ENCODE results near the gene CGB1. TPM values are rescaled to one million over a fixed set of nuclear protein-coding genes. Genes with fewer than 3 reads are reported as not detected.

CGB1 gene
- total RNA-seq, 1 donor from 2014 or later, result not detected

DNA sequence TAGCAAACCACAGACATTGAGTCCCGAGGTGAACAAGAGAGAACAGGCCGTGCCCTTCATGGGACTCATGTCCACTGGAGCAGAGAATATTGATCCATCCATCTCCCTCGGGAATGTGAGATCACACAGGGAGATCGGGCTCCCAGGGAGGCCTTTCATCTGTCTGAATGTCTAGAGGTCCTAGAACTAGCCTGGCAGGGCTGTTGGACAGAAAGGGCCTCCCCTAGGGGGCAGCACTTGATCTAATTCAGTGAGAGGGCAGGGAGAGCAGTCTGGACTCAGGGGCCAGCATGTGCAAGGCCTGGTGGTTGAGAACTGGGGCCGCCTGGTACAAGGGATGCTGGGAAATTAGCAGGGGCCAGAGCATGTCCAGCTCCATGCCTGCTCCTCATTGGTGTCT is 38.7 kb downstream of the CGB1 start:
- peak; percentile 72 for DNase-seq (ENCODE audit: low read depth)

DNA sequence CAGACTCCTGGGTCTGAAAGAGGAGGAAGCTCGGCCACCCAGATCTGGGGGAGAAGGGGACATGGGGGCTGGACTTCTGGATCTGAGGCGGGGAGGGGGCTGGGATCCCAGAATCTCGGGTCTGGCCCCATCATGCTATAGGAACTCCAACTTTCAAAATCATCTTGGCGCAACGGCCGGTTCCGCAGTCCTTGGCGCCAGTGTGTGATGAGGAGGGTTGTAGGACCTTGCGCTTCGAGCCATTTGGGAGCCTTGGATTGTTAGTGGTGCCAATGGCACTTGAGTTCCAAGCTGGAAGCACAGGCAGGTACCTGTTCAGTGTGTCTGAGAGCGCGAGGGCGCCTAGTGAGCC is 42.7 kb downstream of the CGB1 start:
- DNase-seq (ENCODE audit: low read depth), result no peak

DNA sequence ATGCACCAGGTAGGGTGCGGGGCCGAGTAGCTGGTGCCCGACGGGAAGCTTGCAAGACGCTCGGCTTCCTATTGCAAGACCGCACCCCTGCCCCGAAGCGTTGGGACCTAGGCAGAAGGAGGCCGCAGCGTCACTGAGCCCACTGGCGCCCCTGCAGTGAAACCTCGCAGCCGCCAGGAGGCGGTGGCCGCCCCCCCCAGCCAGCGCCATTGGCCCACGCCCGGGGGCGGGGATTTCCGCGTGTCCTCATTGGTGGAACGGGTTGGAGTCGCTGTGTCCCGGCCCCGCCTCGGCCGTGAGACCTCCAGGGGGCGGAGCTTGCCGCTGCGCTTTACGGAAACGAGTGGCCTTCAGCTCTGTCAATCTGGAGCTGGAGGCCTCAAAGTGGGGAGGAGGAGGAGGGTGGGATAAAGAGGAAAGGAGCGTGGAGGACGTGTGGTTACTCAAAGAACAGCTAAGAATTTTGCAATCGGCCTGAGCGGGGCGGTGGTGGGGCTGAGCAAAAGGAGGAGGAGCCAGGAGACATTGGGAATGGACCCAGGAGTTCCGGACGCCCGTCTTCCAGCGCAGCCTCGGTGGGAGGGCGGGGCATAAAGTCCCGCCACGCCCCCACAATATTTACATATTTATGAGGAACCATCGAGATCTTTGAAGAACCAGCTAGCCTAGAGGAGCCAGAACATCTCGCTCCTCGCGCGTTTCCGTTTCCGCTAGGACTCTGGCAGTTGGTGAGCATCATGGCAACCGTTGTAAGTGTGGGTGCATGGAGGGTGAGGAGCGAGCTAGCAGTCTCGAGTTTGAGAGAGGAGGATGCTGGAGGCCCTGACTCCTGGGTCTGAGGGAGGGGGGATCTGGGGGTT is 43.3 kb downstream of the CGB1 start, which contains the start of the genes GYS1 and RUVBL2:
GYS1 (minus strand) TSS at position 135 of the 860 bp plus-strand sequence. CDS start 197 bp downstream, outside the sequence.
RUVBL2 (plus strand) TSS at position 713 of the 860 bp plus-strand sequence; CDS start at position 738, 25 bp downstream.
- peak; percentile 100 for DNase-seq (ENCODE audit: low read depth)

DNA sequence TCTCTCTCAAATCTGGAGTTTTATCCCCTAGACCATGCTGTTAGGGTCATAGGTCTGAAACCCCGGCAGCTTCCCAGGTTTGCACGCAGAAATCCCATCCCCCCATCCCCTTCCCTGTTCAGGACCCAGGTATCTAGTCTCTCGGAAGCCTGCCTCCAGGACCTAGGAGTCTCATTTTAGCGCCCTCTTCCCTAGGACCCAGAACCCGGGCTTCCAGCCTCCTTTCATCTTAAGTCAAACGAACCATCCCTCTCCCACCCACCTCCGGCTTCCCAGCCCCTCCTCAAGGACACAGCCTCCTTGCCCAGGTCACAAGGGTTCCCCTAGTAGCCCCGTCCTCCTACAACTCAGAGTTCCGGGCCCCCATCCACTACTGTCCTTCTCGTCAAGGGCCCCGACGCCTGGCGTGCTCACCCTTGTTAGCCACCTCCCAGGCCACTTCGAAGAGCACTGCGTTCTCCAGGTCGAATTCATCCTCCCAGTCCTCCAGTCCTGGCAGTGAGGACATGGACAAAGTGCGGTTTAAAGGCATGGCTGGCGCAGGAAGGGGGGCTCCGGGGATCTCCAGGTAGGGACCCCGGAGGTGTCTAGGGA is 44.0 kb downstream of the CGB1 start:
- no peak for DNase-seq (ENCODE audit: low read depth)

DNA sequence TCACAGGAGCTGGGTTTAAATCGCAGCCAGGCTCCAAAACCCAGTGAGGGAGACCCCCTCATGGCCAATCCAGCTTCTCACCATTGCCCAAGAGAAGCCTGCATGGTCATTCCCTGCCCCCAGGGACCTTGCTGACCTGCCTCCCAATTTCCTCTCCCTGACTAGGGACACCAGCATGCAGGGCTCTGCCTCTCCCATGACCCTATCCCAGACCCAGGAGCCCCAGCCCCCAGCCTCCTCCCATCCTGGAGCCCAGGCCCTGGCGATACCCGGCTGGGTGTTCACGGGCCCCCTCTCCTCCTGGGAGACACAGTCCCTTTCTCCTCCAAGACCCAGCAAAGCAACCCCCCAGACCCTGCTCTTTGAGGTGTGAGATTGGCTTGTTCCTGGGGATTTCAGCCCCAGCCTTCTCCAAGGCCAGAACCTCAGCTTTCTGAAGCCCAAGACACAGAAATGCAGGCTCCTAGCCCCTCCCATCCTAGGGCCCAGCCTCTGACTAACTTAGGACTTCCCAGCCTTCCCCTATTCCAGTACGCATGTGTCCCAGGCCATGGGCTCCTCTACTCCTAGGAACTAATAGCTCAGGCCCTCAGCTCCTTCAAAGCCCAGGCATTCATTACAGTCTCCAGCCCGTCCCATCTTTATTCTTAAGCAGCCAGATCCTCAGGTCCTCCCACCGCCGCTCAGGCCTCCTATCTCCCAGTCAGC is 44.7 kb downstream of the CGB1 start:
- peak; percentile 92 for DNase-seq (ENCODE audit: low read depth)

DNA sequence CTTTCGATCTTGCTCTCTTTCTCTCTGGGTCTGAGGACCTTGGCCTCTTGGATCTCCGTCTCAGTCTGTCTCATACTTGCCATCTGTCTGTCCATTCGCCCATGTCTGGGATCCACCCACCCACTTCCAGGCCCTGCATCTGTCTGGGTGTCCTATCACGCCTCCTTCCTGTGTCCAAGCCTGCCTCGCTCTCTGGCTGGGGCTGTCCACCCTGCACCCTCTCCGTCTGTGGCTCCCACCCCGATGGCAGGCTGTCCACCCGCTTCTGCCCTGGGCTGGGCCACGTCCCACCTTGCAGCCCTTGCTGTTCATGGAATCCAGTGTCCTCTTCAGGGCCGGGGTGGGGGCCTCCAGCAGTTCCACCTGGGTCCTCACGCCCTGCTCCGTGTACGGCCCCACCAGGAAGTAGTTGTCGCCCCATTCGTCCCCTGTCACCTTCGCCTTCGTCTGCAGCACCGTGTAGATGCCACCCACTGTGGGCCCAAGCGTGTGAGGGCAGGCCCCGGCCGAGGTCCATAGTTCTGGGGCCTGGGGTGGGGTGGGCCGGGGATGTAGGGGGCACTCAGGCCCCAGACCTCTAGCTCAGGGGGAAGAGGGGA is 45.6 kb downstream of the CGB1 start:
- DNase-seq (ENCODE audit: low read depth), result peak; percentile 74

DNA sequence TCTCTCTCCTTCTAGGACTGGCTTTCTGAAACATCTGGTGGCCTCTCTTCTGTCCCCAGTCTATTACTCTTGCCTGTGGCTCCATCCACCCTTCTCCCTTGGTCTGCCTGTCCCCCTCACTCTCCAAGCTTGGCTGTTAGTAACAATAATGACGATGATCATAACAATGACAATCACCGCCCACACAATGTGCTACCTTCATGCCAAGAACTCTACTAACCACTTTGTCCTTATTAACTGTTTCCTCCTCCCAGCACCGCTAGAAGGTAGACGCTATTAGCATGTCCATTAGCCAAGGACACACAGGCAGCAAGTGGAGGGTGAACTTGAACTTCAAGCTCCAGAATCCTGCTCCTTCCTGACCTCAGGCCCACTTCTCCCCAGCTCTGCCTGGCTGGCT is 46.3 kb downstream of the CGB1 start:
- DNase-seq (ENCODE audit: low read depth), result peak; percentile 59

DNA sequence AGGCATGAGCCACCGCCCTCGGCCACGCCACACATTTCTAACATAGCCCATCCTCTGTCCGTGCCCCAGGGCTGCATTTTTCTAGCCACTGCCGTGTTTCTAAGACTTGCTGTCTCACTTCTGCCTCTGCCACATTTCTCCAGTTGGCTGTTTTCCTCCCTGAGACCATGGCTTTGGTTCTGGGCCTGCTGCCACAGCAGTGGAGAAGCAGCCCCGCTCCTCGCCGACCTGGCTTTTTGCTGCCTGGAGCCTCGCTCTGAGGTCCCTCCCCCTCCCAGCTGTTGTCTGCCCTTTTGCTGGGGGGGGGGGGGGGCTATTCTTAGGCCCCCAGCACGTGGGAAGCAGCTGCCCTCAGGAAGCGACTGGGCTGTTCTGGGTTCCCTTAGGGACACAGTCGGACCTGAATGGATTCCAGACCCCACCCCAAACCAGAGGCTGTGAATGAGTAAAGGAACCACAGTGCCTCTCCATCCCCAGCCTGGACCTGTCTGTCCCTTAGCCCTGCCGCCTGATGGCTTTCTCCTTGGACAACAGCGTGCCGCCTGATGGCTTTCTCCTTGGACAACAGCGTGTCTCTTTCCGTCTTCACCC is 46.9 kb downstream of the CGB1 start:
- peak; percentile 99 for DNase-seq (ENCODE audit: low read depth)

DNA sequence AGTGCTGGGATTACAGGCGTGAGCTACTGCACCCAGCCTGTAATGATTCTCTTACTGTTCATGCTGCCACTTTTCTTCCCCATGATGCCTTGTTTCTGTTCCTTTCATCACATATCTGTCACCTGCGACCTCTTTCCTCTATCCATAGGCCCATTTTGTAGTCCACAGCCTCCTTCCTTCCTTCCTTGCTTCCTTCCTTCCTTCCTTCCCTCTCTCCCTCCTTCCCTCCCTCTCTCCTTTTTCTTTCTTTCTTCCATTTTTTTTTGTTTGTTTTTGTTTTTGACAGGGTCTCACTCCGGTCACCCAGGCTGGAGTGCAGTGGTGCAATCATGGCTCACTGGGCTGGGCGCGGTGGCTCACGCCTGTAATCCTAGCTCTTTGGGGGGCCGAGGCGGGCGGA is 47.8 kb downstream of the CGB1 start:
- no peak for DNase-seq (ENCODE audit: low read depth)

DNA sequence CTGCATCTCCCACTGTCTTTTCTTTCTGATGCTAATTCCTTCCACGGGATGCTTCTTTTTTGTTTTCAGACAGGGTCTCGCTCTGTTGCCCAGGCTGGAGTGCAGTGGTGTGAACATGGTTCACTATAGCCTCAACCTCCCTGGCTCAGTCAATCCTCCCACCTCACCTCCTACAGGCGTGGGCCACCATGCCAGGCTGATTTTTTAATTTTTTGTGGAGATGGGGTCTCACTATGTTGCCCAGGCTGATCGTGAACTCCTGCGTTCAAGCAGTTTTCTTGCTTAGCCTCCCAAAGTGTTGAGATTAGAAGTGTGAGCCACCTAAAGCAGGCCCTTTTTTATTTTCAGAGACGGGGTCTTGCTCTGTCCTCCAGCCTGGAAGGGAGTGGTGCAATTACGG is 48.4 kb downstream of the CGB1 start:
- DNase-seq (ENCODE audit: low read depth), result no peak

DNA sequence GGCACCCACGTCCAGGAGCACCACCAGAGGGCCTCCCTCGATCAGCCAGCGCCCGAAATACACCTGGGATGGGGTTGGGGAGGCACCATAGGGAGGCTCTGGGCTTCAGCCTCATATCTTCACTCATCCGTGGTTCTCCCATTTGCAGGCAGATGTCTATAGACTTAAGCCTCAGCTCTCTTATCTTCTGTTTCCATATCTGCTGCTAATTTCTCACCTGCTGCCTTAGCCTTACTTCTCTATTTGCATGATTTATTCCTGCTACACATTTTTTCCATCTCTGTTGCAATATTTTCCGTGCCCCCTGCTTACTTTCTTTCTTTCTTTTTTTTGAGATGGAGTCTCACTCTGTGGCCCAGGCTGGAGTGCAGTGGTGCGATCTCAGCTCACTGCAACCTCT is 49.4 kb downstream of the CGB1 start:
- no peak for DNase-seq (ENCODE audit: low read depth)

DNA sequence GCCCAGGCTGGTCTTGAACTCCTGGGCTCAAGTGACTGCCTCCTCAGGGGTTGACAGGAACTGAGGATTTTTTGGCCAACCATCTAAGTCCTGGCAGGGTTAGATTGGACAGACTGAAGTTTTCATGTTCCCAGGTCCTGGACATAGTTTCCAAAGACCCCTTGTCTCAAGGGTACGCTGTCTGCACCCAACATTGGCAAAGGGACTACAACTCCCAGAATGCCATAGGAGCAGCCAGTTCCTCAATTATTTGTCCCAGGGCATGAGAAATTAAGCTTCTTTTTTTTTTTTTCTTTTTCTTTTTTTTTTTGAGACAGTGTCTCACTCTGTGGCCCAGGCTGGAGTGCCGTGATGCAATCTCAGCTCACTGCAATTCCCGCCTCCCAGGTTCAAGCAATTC is 50.5 kb downstream of the CGB1 start:
- DNase-seq (ENCODE audit: low read depth), result no peak

DNA sequence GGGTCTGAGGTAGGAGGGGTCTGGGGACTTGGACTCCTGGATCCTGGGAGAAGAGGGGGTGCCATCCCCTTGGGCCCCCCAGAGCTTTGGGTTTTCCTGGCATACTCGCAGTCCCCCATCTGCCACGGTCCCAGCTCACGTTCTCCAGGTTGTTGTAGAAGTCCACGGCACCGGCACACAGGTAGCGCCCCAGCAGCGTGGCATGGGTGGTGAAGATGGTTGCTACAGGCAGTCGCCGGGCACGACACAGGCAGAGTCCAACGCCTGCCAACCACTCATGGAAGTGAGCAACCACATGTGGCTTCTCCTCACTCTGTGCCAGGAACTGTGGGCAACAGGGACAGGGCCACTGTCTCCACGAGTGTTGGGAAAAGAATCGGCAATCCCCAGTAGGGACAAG is 51.0 kb downstream of the CGB1 start:
- no peak for DNase-seq (ENCODE audit: low read depth)

Small RNA genes within 50 kb of the gene (microRNA-seq; reads per million reads assigned to microRNA genes)
- gene MIR6798, result not detected

Other genes with a start within 250 kb of the CGB1 start
- 29.7 and 34.1 TPM in 2 replicates for gene BCAT2, start 225.9 kb downstream of the CGB1 start, total RNA-seq
- gene HSD17B14, start 200.4 kb downstream of the CGB1 start, total RNA-seq, result 0.59 TPM in 1 of 2 replicates, not detected in the other
- gene PLEKHA4, start 168.3 kb downstream of the CGB1 start, total RNA-seq, result 25.5 and 29.5 TPM in 2 replicates
- 62.2 and 81.7 TPM in 2 replicates for gene PPP1R15A, start 164.5 kb downstream of the CGB1 start, total RNA-seq
- gene TULP2, start 138.2 kb downstream of the CGB1 start, total RNA-seq, result not detected in 2 replicates
- 178 and 199 TPM in 2 replicates for gene NUCB1, start 136.6 kb downstream of the CGB1 start, total RNA-seq
- gene DHDH, start 103.2 kb downstream of the CGB1 start, total RNA-seq, result 0.32 TPM in 1 of 2 replicates, not detected in the other
- gene BAX, start 82.0 kb downstream of the CGB1 start, total RNA-seq, result 59.7 and 78.0 TPM in 2 replicates
- 1,692 and 1,792 TPM in 2 replicates for gene FTL, start 71.6 kb downstream of the CGB1 start, total RNA-seq
- 358 and 408 TPM in 2 replicates for gene GYS1, start 43.6 kb downstream of the CGB1 start, total RNA-seq
- gene RUVBL2, start 43.0 kb downstream of the CGB1 start, total RNA-seq, result 94.7 and 106 TPM in 2 replicates
- not detected in 2 replicates for gene LHB, start 19.8 kb downstream of the CGB1 start, total RNA-seq
- not detected in 2 replicates for gene CGB3, start 12.6 kb downstream of the CGB1 start, total RNA-seq
- not detected in 2 replicates for gene CGB2, start 5.0 kb downstream of the CGB1 start, total RNA-seq
- not detected in 2 replicates for gene CGB5, start 7.0 kb upstream of the CGB1 start, total RNA-seq
- not detected in 2 replicates for gene CGB8, start 12.2 kb upstream of the CGB1 start, total RNA-seq
- gene CGB7, start 20.9 kb upstream of the CGB1 start, total RNA-seq, result 0.29 TPM in 1 of 2 replicates, not detected in the other
- gene NTF4, start 27.9 kb upstream of the CGB1 start, total RNA-seq, result not detected in 2 replicates
- gene KCNA7, start 35.8 kb upstream of the CGB1 start, total RNA-seq, result 0.21 and 1.3 TPM in 2 replicates
- 312 and 331 TPM in 2 replicates for gene SNRNP70, start 48.6 kb upstream of the CGB1 start, total RNA-seq
- 22.1 and 44.2 TPM in 2 replicates for gene LIN7B, start 77.5 kb upstream of the CGB1 start, total RNA-seq
- not detected in 2 replicates for gene C19orf73, start 82.2 kb upstream of the CGB1 start, total RNA-seq
- gene PPFIA3, start 82.6 kb upstream of the CGB1 start, total RNA-seq, result 10.2 and 12.5 TPM in 2 replicates
- 375 and 578 TPM in 2 replicates for gene HRC, start 118.5 kb upstream of the CGB1 start, total RNA-seq
- 14.3 and 18.6 TPM in 2 replicates for gene TRPM4, start 120.9 kb upstream of the CGB1 start, total RNA-seq